DMS53 treated with DMSO at 0.1 percent for 48 hours (cell line): ENCODE measurements around the gene DAPK1.

Experiments used
- DNase-seq: peaks from one replicate; lab custom pipeline; 2025; ENCODE audit not compliant: unreplicated experiment; lab: John Stamatoyannopoulos, UW

DAPK1 gene

GRCh38 chr9:87516222-87516925 is 18.7 kb downstream of the DAPK1 start:
- DNase-seq = no peak

DNA sequence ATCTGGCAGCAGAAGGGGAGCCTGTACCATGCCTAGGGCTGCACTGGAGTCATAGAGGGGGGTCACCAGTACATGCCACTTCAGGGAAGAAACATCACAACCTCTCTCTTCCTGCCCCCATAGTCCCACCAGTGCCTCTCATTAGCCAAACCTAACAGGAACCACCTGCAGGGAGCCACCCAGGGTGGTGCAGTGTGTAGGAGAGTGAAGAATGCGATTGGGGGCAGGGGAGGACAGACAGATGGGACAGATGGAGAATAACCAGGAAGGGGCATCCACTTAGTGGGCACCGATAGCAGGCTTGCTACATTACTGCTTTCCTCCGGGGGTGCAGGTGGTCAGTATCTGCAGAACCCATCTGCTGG is 19.2 kb downstream of the DAPK1 start:
- DNase-seq = no peak

DNA sequence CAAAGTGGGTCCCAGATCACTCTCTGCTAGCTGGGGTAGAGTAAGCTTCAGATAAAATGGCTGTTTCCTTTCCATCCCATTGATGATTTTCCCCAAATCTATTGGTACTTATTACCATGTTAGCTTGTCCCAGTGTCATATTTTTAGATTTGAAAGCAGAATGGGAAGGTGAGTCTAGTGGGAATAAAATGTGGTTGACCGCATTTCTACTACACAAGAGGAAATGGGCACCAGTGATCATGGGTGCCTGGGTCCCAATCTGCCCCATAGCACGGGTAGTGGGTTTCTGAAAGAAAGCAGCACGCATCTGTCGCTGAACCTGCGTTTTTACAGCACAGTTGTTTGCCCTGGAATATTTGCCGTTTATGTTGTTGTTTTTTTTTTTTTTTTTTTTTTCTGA is 20.1 kb downstream of the DAPK1 start:
- no peak for DNase-seq

DNA sequence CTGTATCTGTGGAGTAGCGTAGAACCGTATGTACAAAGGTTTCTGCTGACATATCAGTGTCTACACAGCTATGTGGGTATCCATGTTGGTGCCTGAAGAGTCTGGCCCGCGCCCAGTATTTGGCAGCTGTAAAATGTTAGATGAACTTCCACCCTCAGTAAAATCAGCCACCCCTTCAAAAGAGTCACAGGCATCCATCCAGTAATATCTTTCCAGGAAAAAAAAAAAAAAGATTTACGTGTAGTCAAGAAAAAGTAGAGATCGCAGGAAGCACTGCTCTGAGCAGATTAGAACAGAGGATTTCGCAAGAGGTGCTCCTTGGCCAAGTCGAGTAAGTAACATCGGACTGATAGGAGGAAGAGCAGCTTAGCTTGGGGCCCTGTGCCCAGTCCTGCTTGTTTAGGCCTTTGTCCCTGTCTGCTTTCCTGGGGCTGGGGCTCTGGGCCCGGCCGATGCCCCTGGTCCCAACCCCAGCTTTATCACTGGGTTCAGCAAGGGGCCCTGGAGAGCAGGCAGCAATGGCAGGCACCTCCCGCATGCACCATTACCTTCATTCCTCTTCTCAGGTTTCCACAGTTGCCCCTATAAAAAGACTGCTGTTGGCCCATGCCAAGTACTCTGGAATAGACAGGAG is 21.2 kb downstream of the DAPK1 start:
- DNase-seq = no peak

DNA sequence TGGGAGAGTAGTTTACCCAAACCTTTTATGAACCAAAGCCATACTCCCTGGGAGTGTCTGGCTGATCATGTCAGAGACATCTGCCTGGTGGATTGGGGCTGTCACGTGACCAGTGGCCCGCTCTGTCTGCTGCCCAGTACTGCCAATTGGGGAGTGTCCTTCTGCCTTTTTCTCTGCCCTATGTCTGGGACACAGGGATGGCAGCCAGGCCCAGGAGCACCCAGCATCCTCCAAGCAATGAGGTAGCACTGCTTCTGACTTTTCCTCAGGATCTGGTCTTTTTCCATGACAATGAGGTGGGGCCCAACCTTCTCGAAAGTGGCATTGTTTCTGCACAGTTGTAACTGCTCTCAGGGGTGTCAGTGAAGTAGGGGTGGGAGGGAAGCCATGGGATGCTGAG is 21.8 kb downstream of the DAPK1 start:
- no peak for DNase-seq

DNA sequence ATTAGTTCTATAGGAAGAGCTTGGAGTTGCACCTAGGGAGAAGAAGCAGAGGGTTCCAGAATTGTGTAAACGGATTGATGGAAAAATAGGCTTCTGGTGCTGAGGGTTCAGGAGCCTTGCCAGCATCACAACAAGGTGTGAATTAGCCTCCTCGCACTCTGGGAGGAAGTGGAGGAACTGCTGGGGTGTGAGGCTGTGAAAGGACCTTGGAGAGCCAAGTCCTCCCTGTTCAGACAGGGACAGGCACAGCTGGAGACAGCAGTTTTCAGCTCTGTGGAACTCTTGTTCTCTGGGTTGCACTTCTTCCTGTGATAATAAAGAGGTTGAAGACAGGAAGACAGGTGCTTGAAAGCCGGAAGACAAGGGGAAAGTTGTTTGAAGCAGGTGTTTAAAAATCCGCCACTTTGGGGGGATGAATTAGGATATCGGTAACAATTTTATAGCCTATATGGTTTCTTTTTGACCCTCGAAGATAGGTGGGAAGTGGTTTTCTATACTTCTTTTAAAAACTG is 22.6 kb downstream of the DAPK1 start:
- no peak for DNase-seq

DNA sequence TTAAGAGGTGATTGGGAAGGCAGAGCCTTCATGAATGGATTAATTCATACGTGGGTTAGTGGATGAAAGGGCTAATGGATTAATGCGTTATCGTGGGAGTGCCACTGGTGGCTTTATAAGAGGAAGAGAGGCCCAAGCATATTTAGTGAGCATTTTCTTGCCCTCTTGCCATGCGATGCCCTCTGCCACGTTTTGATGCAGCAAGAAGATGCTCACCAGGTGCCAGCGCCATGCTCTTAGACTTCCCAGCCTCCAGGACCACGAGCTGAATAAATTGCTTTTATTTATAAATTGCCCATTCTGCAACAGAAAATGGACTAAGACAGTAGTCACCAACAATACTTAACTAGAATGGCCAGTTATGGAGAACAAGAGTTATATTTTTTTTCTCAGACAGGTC is 24.2 kb downstream of the DAPK1 start:
- no peak for DNase-seq

DNA sequence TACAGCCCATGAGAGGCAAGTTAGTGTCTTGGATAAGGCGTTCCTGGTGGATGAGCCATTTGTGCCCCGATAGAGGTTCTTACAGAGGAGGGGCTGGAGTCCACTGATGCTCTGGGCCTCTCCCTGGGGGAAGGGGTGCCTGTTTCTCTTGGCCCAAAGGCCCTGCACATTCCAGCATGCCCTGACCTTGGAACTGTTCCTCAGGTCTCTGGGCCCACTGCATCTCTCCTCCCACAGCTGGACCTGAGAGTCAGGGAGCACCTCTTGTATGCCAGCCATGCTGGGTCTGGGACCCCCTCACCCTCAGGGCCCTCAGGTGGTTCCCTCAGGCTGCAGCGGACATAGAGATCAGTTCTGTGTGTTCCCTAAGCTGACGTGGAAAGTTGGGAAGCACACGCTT is 26.4 kb downstream of the DAPK1 start:
- DNase-seq = no peak

DNA sequence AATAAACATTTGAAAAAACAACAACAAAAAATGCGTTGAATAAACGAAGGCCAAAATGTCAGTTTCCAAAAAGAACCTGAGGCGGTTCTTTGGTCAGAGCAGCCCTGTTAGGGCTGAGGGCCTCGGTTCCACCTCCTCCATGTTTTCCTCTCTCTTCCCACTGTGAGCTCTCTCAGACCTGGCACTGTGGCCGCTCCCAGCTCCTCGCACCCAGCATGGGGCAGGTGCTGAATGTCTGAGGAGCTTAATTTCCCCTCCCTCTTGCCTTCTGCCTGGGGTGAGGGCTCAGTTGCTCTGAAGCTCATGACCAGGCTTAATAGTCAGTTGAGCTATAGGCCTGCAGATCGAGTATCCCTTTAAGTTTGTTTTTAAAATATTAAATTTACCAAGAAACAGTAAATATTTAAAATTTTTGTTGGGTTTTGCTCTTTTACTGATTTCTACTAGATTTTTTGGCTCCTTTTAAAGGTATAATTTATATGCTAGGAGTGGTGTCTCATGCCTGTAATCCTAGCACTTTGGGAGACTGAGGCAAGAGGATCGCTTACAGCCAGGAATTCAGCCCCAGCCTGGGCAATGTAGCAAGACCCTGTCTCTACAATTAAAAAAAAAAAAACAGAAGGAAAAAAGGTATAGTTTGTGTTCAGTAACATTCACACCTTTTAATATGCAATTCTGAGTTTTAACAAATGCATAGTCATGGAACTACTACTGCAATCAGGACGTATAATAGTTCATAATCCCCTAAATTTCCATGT is 28.1 kb downstream of the DAPK1 start:
- no peak for DNase-seq

DNA sequence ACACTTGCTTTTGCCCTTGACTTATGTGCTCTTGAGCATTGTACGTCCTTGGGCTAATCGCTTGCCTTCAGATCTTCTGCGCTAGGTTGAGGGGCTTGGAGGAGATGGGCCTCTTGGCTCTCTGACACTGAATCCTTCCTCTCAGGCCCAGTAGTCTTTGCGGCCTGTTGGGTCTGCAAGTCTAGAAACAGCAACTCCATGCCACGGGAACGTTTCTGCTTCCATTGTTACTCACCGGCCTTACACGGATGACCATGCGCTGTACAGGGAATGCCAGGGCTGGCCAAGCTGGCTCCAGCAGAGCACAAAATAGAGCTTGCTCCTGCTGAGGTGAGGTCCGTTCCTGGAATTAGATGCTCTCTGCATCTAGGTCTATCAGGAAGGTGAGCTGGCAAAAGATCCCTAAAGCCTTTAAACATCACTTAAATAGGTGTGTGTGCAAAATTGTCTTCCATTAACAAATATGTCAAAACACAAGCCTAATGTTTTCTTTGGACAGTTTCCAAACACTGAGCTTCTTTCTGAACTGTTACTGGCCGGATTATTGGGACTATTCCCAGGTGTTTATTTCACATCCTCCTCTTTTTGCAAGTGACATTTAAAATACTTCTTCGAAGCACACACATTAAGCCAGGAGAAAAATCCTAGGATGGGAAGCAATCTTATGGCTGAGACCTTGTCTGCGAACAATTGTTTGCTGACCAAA is 29.7 kb downstream of the DAPK1 start:
- no peak for DNase-seq

DNA sequence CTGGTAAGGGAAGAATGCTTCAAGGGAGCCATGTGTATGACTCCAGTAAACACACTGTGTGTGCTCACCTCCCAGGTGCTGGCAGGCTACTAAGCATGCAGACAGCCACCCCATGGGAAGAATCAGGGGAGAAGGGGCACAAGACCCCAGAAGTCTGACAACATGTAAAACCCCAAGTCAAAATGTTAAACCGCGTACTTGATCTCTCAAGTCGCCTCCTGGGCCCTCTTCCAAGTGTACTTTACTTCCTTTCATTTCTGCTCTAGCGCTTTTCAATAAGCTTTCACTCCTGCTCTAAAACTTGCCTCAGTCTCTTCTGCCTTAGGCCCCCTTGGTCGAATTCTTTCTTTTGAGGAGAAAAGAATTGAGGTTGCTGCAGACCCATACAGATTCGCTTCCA is 31.3 kb downstream of the DAPK1 start:
- no peak for DNase-seq

GRCh38 chr9:87529671-87530070 is 32.0 kb downstream of the DAPK1 start:
- no peak for DNase-seq

DNA sequence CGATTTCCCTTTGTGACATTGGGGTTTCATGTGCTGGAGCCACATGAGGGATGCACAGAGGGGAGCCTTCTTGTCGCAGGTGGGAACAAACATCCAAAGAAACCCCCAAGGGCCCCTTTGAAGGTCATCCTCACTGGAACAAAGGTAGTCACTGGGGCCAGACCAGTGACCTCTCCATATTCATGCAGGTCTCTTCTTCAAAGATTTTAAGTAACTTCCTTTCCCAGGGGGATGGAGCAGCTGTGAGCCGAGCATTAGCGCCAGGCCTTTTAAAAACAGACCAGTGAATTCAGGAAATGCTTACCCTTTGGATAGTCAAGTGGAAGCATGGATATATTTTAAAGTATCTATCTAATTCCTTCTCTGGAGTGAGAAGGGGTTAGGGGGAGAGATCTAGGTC is 33.0 kb downstream of the DAPK1 start:
- no peak for DNase-seq

DNA sequence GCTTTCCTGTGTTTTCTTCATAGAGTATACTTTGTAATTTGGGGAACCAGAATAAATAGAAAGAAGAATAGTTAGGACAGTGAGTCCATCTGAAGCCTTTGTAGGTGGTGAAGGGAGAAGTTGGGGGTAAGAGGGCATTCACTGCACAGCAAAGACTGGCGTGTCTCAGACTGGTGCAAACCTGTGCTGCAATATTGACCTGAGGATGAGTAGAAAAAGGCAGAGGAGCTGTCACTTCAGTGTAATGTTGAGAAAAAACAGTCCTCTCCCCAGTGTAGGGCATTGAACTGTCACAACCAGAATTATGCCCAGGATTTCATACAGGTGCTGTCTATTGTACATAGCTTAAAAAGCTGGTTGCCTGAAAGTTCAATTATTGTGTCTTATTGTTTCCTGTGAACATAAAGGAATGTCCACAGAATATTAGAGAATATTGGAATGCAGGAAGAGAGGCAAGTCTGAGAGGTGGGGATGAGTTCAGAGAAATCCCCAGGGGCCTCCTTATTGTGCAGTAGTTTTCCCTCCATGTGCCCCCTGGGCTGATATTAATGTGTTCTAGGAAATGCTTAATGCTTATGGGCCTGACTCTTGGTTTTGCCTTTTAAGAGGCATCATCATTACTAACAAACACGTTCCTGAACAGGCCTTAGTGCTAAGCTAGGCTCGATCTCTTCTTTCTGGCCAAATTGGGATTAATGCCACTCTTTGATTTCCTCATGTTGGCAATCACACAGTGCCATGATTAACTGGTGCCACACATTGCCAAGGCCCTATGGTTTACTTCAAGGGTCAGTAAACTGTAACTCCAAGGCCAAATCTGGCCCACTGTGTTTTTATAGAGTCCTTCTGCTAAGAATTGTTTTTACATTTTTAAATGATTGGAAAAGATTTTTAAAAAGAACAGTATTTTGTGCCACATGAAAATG is 34.0 kb downstream of the DAPK1 start:
- DNase-seq = no peak

GRCh38 chr9:87533271-87533670 is 35.6 kb downstream of the DAPK1 start:
- no peak for DNase-seq

DNA sequence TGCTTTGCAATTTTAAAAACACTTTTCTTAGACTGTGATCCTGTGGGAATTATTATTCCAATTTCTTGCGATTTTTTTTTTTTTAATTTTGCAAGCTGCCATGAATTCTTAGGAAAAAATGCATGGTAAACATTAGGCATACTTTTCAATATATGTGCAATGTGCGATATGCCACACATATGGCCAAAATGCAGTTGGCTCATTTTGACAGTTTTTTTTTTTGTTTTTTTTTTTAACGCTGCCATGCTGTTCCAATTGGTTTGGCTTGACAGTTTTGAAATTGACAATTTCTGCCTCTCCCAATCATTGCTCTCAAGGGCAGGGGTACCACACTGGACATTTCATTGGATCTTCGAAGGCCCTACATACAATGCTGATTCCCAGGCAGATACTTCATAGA is 36.4 kb downstream of the DAPK1 start:
- DNase-seq = no peak

DNA sequence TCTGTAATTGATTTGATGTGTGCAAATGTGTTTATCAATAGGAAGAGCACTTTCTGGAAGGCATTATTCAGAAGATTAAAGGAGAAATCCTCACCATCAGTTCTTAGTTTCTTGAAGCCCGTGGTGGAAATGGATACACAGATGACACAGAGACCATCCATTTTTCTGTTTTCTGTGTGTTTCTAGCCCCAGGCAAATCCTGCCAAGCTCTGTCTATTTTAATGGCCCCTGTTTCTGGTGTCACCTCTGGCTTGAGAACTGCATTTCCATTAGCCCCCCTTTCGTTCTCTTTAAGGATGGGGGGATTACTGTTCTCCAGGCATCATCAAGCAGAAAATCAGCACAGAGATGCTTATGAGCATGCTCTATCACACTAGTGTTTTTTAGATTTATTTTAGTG is 37.3 kb downstream of the DAPK1 start:
- no peak for DNase-seq

GRCh38 chr9:87535817-87536539 is 38.3 kb downstream of the DAPK1 start:
- DNase-seq = no peak

DNA sequence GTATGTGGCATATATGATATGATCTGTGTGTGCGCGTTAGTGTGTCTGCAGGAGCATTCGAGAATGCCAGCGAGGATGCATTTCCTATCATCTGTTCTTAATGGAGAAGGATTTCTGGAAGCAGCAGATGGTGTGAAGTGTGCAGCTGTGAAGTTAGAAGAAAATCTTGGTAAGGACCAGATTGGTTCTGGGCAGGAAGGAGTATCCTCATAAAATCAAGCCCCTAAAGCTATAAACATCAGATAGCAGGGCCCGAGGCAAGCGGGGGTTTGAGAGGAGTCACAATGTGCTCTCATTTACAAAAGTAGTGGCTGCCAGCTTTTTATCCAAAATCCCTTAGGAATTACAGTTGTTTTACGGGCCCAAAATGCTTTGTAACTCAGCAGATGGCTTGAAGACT is 40.0 kb downstream of the DAPK1 start:
- DNase-seq = no peak
